ENCODE data around the gene SNX15.

SNX15 gene

GRCh38 chr11:65058012-65058411 lies 30.8 kb downstream of the SNX15 start:
- no peak for DNase-seq

GRCh38 chr11:65058419-65059054 lies 31.3 kb downstream of the SNX15 start, which contains the start of gene NAALADL1:
Gene NAALADL1, minus strand, starts transcription at chr11:65058553. Its CDS starts 32 bp downstream, at chr11:65058521.
- no peak for DNase-seq

DNA sequence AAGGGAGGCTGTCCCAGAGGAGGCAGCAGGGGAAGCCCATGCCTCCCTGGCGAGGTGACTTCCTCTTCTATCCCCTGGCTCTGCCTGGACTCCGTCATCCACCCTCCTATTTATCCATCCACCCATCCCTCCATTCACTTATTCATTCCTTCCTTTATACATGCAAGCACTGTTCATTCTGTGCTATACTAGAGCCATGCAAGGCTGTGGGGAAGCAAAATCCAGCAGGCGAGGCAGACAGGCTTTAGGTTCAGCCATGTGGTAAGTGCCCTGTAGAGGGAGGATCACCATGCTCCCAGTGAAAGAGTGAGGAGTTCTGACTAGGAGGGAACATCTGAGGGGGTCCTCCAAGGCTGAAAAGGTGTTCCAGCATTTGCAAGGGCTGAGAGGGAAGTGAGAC lies 32.3 kb downstream of the SNX15 start:
- DNase-seq: no peak

GRCh38 chr11:65059959-65060824 lies 33.0 kb downstream of the SNX15 start:
- DNase-seq: no peak

DNA sequence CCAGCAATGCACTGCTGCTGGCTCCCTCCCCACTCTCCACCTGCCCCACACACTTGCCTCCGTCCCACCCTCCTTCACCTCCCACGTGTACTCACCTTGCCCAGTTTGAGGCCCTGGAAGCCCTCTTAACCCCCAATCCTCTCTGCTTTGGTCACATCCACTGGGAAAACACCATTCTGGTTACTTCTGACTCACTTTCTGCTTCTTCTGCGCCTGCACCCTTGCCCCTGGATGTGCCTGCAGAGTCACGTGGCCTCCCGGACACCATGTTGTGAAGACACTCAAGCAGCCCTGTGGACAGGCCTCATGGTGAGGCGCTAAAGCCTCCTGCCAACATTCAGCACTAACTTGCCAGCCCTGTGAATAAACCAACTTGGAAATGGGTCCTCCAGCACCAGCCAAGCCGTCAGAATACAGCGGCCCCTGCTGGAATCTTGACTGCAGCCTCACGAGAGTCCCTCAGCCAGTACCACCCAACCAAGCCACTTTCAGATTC lies 33.7 kb downstream of the SNX15 start:
- no peak for DNase-seq

DNA sequence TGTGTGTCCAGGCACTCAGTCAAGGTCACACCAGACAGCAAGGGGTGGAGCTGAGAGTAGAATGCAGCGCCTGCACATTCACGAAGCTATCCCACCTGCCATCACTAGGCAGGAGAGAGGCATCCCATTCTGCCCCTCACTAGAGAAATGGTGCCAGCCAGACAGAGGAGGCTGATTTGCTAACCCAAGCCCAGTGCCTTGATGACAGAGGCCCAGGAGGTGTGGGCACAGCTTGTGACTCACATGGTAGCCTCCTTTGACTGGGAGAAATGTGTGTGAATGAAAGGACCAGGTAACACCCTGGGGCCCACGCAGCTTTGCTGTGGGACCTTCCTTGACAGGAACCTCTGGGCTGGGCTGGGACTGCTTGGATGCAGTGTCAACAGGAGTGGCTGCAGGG lies 36.3 kb downstream of the SNX15 start:
- no peak for DNase-seq

- no peak for DNase-seq
These were observed 37.6 kb downstream of the SNX15 start for GRCh38 chr11:65064847-65065240.

GRCh38 chr11:65065851-65066250 lies 38.6 kb downstream of the SNX15 start:
- DNase-seq: no peak

DNA sequence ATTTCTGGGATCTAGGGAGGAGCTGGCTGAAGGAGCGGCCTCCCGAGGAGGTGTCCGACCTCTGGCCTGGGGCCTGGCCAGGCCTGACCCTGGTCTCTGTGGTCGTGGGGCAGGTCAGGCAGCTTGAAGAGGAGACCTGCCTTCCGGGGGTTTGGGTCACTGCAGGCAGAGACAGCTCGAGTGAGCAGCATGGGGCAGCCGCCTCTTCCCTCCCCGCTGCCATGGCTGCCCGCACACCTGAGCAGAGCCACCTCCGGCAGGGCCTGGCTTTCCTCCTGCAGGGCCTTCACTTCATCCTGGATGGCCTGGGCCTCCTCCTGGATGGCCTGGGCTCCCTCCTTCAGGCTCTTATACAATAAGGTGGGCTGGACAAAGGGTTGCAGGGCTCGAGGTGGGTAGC lies 39.1 kb downstream of the SNX15 start:
- no peak for DNase-seq

- no peak for DNase-seq
These were observed 39.6 kb downstream of the SNX15 start for GRCh38 chr11:65066805-65067291.

DNA sequence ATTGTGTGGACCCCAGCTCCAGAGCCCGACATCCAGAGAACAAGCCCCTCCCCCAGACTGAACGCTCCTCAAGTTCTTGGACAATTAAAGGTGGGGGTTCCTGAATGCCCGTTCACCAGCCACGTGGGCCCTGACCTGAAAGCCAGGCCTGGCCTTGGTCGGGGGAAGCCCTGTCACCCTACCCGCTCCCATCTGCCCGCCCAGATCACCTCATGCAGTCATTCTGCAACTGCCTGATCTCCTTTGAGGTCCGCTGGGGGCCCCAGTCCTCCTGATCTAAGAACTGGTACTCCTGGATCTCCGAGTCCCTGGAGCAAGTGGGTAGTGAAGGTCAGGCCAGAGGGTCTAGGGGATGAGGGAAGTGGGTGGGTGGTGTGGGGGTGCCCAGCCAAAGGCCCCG lies 40.2 kb downstream of the SNX15 start:
- DNase-seq: no peak

DNA sequence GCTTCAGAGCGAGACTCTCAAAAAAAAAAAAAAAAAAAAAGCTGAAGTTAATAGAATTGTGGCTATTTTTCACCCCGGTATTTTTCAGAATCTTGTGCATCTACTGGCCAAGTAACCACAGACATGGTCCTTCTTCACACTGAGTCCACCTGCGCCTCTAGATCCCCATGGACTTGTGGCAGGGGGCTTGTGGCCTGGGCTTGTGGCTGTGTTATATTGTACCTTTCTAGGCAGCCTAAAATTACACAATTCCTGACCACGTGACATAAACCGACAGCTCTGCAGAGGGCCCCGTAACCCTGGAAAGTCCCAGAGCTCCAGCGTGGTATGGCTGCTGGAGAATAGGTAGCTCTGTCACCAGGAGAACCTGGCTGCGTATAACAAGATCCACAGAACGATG lies 42.0 kb downstream of the SNX15 start:
- no peak for DNase-seq

DNA sequence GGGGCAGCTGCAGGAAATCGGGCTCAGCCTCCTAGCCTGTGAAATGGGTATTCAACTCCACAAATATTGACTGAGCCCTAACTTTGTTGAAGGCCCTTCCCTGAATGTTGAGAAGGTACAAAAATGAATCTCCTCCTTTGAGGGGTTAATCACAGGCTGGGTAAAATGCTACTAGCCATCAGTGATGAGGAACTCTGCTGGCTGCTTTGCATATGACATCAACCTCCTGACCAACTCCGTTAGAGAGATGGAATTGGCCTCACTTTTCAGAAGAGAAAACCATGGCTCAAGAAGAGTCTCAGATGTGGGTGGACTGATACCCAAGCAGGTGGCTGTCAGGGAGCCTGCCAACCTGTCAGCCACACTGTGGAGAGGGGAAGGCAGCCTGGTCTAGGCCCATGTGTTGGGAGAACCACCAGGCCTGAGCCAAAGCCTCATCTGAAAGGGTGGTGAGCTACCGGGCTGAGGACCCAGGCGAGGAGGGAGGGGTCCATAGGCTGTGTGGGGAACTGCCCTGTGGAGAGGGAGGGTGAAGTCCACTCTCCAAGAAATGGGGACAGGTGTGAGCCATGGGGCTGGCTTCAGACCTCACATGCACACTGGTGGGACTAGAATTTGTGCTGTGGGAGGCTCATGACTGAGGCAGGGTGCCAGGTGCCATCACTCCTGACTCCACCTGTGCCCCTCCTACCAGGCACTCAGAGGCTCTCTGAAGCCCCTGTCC lies 44.8 kb downstream of the SNX15 start:
- DNase-seq: no peak

DNA sequence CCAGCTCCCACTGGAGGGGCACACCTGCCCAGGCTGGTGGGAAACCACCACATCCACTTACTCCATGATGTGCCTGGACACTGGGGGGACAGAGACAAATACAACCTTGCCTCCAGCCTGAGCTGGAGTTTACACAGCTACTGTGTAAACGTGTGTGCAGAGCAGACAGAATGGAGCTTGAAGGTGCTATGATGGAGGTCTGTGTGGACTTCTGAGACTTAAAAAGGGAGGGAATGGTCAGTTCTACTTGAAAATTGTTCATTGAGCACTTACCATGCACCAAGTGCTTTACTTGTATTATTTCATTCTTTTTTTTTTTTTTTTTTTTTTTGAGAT lies 45.4 kb downstream of the SNX15 start:
- DNase-seq: no peak

DNA sequence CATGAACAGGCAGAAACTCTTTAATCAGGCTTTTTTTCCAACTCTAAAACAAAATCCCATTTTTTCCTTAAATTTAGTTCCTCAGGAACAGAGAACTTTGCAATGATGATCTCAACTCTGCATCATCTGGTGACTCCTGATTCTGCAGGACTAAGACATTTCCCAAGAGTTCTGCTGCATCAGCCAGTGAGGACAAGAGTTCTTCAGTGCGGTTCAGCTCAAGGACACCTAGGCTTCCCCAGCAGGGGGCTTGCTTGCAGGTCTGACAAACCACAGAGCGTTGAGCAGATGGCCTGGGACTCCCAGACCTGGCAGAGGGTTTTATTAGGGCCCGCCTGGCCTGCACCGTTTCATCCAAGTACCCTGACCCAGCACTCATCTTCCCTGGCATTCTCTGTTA lies 50.2 kb downstream of the SNX15 start:
- DNase-seq: no peak

DNA sequence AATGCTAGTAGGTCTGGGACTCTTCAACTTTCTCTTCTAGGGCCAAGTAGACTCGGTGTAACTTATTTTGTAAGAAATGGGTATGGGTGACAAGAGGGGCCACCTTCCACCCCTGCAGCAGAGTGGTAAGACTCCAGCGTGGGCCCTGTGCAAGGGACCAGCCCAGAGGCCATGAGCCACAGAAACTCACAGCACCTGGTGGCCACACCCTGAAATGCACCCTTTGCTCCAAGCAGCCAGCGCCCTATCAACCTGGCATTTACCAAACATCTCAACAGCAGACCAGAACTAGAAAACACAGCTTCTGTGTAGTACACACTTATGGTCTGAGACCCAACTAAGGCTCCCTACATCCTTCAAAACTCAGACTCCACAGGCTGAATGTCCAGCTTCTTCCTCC lies 50.9 kb downstream of the SNX15 start:
- peak; percentile 3 for DNase-seq

DNA sequence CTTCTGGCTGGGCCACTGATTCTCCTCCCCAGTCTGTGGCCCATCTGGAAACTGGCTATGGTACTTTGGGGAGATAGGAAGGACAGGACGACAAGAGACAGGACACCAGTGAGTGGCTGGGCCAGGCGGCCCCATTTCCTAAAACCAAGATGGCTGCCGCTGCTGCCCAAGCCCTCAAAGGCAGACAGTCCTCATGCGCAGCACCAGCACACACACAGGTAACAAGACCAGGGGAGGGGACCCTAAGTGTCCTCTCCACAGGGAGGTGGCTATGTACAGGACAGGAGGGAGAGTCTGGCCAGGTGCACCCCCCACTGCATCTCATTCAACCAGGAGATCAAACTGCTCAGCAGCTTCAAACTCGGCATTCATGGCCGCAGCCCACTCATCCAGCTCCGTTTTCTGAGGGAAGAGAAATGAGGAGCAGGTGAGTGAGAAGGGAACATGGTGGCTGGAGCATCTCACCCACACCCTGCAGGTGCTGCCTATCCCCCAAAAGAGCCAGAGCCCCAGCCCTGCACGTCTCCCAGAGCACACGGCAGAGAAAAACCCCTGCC lies 51.6 kb downstream of the SNX15 start:
- no peak for DNase-seq

DNA sequence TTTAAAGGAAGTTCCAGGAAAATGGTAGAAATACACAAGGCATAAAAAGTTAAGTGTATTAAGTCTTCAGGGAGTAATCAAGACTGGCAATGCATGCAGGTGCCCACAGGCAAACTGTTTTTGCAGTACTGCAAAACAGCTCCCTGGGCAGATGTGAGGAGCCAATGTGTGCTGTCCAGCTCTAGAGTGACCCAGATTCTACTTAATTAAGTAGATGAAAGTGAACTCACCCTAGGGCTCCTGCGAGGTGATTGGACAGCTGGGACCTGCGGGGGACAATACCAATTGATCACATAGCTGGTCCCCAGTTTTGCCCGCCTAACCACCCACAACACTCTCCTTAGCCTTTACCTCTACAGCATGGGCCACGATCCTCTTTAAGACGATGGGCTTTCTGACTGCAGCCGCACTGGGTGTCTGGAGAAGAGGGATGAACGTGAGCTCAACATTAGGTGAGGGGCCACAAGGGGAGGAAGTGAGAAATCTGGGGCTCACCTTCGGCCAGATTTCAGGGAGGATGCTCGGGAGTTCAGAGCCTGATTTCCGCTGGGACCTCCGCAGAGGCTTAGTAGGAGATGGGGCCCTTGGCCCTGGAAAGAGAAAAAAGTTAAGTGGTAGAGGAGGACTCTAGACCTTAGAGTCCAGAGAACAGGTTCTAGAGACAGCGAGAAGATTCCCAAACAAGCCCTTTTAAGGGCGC lies 56.0 kb downstream of the SNX15 start:
- no peak for DNase-seq

GRCh38 chr11:65083834-65084597 lies 56.8 kb downstream of the SNX15 start, which contains the start of the genes CDCA5 and ZFPL1:
Gene CDCA5, minus strand, starts transcription at chr11:65084040. Its CDS starts 62 bp downstream, at chr11:65083978.
Gene ZFPL1, plus strand, starts transcription at chr11:65084222. Its CDS starts 477 bp downstream, at chr11:65084699.
- DNase-seq: peak; percentile 95

DNA sequence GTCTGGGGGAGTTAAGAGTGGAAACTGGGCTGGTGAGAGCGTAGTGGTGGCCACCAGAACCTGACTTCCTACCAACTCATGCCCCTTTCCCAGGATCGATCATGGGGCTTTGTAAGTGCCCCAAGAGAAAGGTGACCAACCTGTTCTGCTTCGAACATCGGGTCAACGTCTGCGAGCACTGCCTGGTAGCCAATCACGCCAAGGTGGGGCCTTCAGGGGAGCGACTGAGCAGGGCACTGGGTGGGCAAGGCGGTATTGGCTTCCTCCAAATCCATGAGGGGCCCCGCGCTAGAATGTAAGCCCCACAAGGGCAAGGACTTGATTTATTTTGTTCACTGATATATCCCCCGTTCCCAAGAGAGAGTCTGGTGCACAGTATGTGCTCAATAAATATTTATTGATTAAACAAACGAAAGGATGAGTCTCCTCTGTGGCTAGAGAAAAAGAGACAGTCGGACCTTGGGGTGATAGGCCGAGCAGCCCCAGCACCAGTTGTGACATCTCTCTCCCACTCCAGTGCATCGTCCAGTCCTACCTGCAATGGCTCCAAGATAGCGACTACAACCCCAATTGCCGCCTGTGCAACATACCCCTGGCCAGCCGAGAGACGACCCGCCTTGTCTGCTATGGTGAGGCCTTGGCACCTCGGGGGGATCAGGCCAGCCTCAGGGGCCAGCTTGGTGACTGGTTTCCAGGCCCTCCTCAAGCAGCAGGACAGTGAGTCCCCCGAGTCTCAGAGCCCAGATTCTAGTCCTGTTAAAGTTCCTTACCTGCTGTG lies 57.5 kb downstream of the SNX15 start:
- DNase-seq: no peak

GRCh38 chr11:65085446-65085845 lies 58.2 kb downstream of the SNX15 start:
- DNase-seq: no peak
